T-helper 2 cell treated with Interferon-gamma antibody and Interleukin-4, amounts not matched to agents 5 μg/mL and 100 μg/mL, for 36 hours (primary cell): Measurements from ENCODE around the gene RNF182.

Experiments used
- DNase-seq: peaks from one replicate; pipeline ENCODE4 v3.0.0; 2021; ENCODE audit warnings: low spot score
- H3K27ac Mint-ChIP-seq: one replicate; pipeline ENCODE4 v1.8.0; 2021; ENCODE audit warnings: mild to moderate bottlenecking, mixed read lengths
- H3K27me3 Mint-ChIP-seq: one replicate; pipeline ENCODE4 v1.8.0; 2021; ENCODE audit warnings: low read depth, mixed read lengths
- H3K36me3 Mint-ChIP-seq: one replicate; pipeline ENCODE4 v1.8.0; 2021; ENCODE audit warnings: low read depth, mixed read lengths
- H3K4me1 Mint-ChIP-seq: one replicate; pipeline ENCODE4 v1.8.0; 2021; ENCODE audit warnings: low read depth, mixed read lengths
- H3K4me3 Mint-ChIP-seq: one replicate; pipeline ENCODE4 v1.8.0; 2022; ENCODE audit warnings: mild to moderate bottlenecking, moderate library complexity, mixed read lengths
- H3K9me3 Mint-ChIP-seq: one replicate; pipeline ENCODE4 v1.8.0; 2021; ENCODE audit warnings: mixed read lengths

RNF182 gene

DNA sequence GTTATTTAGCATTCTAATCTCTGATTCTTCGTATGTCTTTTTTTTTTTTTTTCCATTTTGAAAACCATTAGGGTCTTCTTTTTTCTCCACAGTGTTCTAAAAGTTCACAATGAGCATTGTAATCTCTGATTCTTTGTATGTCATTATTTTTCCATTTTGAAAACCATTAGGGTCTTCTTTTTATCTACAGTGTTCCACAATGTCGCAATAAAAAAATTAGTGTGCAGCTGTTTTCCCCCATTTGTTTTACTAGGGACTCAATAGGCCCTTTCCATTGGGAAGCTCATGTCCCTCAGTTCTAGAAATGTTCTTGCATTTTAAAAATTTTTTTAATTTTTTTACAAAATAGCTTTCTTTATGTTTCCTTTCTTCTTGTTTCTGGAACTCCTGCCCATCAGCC, 64.2 kb downstream of the RNF182 start:
- peaks cover 43% of the 10 kb centered on the region for H3K27me3 Mint-ChIP-seq
- no peak for DNase-seq

DNA sequence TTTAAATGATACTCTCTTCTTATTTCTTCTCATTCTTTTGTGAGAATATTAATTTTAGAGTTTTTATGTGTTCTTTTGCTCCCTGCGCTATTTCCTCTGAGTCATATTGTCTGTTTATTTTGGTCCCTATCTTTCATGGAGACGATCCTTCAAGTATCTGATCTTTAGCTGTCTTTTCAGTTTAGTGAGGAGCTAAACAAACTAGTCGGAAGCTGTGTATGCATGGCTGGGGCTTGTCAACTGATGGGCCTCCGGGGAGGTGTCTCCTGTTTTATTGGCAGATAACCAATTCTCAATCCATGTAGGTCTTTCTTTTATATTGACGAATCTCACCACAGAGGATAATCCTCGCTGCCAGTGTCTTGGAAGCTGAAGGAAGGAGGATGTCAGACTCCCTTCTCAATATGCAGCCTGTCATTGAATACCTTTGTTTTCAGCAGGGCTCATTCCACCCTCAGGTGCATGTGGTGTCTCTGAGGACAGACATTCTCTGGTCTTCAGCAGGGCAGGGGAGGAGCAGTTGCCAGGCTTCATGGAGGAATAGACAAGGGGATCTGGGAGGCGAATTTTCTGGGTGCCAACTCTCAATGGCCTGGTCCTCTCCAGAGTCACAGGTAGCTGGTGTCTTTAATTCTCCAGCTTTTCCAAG, 64.9 kb downstream of the RNF182 start:
- peaks cover 5% of the 10 kb centered on the region for H3K4me1 Mint-ChIP-seq
- H3K27ac Mint-ChIP-seq: no peak overlapping the region
- DNase-seq: no peak
- no peaks in the 10 kb centered on the region for H3K36me3 Mint-ChIP-seq
- H3K4me3 Mint-ChIP-seq: no peak overlapping the region
- peaks cover 43% of the 10 kb centered on the region for H3K27me3 Mint-ChIP-seq
- no peaks in the 10 kb centered on the region for H3K9me3 Mint-ChIP-seq

More for the DNA sequence above, 64.2 kb downstream of the RNF182 start:
- Mint-ChIP-seq H3K4me3 (no peak overlapping the region), H3K27ac (no peak overlapping the region), H3K9me3 (no peaks in the 10 kb centered on the region), H3K4me1 (peaks cover 5% of the 10 kb centered on the region), H3K36me3 (no peaks in the 10 kb centered on the region)

DNA sequence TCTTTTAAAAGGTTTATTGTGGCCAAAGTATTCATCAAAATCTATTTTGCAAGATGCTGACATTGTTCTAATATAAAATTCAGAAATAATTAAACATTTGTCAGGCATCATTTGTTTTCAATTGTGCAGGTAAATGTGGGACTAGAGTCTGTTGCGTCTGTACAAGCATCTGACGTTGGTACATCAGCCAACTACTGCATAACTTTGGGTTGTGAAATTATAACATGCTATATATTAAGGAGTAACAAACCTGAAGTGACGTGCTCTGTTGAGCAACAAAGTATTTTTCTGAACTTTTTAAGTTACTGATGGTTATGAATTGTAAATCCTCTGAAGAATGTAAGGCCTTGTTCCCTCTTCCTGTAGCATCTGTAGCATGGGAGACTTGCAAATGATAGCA, 66.0 kb downstream of the RNF182 start:
- DNase-seq: no peak
- Mint-ChIP-seq H3K36me3 (no peaks in the 10 kb centered on the region), H3K4me3 (no peak overlapping the region), H3K27ac (no peak overlapping the region), H3K9me3 (no peaks in the 10 kb centered on the region), H3K4me1 (peaks cover 5% of the 10 kb centered on the region), H3K27me3 (peaks cover 45% of the 10 kb centered on the region)

DNA sequence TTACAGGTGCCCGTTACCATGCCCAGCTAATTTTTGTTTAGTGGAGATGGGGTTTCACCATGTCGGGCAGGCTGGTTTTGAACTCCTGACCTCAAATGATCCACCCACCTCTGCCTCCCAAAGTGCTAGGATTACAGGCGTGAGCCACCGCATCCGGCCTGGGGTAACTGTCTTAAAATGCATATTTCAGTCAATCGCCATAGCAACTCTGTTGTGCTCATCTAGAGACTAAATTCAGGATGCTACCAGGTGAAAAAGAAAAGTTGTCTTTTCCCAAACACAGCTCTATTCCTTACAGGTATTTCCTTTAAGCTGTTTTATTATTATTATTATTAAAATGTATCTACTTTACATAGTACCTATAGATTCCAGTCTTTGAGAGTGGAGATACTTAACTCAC, 66.6 kb downstream of the RNF182 start:
- no peak overlapping the region for H3K27ac Mint-ChIP-seq
- DNase-seq: no peak
- no peak overlapping the region for H3K4me3 Mint-ChIP-seq
- peaks cover 5% of the 10 kb centered on the region for H3K4me1 Mint-ChIP-seq
- no peaks in the 10 kb centered on the region for H3K9me3 Mint-ChIP-seq
- no peaks in the 10 kb centered on the region for H3K36me3 Mint-ChIP-seq
- H3K27me3 Mint-ChIP-seq: peaks cover 42% of the 10 kb centered on the region

DNA sequence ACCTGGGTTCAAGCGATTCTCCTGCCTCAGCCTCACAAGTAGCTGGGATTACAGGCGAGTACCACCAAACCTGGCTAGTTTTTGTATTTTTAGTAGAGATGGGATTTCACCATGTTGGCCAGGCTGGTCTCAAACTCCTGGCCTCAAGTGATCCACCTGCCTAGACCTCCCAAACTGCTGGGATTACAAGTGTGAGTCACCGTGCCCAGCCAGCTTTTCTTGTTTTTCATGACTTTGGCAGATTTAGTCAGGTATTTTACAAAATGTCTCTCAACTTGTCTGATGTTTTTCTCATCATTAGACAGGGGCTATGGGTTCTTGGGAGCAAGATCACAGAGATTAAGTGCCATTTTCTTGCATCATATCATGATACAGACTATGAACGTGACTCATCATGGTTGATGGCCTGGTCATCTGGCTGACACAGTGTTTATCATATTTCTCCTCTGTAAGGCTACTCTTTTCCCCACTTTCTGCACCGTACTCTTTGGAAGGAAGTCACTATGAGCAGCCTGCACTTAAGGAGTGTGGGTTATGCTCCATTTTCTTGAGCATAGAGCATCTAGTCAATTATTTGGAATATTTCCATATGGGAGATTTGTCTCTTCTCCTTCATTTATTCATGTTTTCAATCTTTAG, 67.8 kb downstream of the RNF182 start:
- H3K4me1 Mint-ChIP-seq: peaks cover 5% of the 10 kb centered on the region
- H3K9me3 Mint-ChIP-seq: no peaks in the 10 kb centered on the region
- no peak overlapping the region for H3K4me3 Mint-ChIP-seq
- no peaks in the 10 kb centered on the region for H3K36me3 Mint-ChIP-seq
- H3K27me3 Mint-ChIP-seq: peaks cover 34% of the 10 kb centered on the region
- no peak for DNase-seq
- H3K27ac Mint-ChIP-seq: no peak overlapping the region

DNA sequence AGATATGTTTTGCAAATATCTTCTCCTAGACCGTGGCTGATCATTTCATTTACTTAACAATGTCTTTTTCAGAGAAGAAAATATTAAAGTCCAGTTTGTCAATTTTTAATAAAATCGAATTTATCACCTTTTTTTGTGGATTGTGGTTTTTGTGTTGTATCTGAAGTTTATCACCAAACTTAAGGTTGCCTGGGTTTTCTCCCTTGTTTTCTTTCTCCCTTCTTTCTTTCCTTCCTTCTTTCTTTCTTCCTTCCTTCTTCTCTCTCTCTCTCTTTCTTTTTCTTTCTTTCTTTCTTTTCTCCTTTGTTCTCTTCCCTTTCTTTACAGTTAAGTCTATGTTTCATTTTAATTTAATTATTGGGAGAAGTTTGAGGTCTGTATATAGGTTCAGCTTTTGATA, 68.7 kb downstream of the RNF182 start:
- Mint-ChIP-seq H3K27ac (no peak overlapping the region), H3K27me3 (peaks cover 32% of the 10 kb centered on the region), H3K4me1 (peaks cover 5% of the 10 kb centered on the region)

DNA sequence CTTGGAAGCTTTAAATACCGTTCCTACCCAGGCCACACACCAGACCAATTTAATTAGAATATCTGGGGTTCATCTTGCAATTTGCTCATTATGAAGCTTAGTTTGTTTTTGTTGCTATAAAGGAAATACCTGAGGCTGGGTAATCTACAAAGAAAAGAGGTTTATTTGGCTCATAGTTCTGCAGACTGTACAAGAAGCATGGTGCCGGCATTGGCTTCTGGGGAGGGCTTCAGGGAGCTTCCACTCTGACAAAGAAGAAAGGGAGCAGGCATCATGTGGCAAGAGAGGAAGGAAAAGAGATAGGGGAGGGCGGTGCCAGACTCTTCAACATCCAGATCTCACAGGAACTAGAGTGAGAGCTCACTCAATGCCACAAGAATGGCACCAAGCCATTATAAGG, 73.6 kb downstream of the RNF182 start:
- Mint-ChIP-seq H3K27ac (no peak overlapping the region), H3K9me3 (no peaks in the 10 kb centered on the region), H3K27me3 (peaks cover 21% of the 10 kb centered on the region)

More for the DNA sequence above, 68.7 kb downstream of the RNF182 start:
- no peaks in the 10 kb centered on the region for H3K36me3 Mint-ChIP-seq
- no peaks in the 10 kb centered on the region for H3K9me3 Mint-ChIP-seq
- no peak overlapping the region for H3K4me3 Mint-ChIP-seq
- no peak for DNase-seq

DNA sequence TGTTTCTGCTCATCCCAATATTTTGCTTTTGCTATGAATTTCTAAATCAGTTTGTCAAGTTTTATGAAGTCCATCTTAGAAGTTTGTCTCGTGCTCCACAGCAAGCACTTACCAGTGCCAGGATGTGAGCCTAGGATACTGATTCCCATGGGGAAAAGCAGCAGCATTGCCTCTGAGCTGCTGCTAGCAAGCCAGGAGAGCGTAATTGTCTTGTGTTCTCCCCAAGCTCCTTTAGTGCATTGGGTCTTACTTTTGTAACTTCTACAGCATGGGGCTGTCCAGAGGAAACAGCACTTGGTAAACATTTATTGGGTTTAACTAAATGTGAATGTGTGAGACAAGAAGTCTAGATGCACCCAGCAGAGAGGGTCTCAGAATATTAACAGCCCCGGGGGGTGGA, 76.1 kb downstream of the RNF182 start:
- Mint-ChIP-seq H3K4me3 (no peak overlapping the region), H3K4me1 (no peaks in the 10 kb centered on the region), H3K9me3 (no peaks in the 10 kb centered on the region), H3K36me3 (no peaks in the 10 kb centered on the region), H3K27me3 (peaks cover 10% of the 10 kb centered on the region), H3K27ac (no peak overlapping the region)
- no peak for DNase-seq

More for the DNA sequence above, 73.6 kb downstream of the RNF182 start:
- no peak overlapping the region for H3K4me3 Mint-ChIP-seq
- no peaks in the 10 kb centered on the region for H3K4me1 Mint-ChIP-seq
- H3K36me3 Mint-ChIP-seq: no peaks in the 10 kb centered on the region
- no peak for DNase-seq

DNA sequence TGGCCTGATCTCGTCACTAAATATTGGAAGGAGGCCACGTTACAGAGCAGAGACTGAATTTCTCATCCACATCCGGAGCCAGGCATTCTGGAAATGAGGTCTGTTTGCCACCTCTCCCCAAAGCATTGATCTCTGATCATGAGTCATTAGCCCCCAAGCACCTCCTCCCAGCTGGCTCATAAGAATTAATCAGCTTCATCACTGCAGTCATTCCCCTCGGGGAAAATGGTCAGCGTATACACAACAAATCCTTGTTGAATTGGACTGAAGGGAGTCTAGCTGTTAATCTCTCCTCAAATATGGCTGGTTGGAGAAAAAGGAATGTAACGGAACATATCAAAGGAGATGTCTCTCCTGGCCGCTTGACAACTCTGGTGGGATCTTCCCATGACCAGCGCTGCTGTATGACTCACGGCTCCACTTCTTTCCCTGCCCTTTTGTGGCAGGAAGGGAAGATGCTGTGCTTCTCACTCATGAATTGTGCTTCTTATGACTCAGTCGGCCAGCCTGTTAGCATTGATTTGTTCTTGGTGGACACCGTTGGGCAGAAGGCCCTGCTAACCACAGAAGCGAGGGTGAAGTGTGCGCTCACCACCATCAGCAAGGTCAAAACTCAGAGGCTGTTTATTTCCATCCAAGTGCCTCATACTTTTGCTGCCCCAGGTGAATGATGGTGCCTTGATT, 76.7 kb downstream of the RNF182 start:
- DNase-seq: no peak
- Mint-ChIP-seq H3K36me3 (no peaks in the 10 kb centered on the region), H3K27me3 (peaks cover 10% of the 10 kb centered on the region), H3K9me3 (no peaks in the 10 kb centered on the region), H3K4me1 (no peaks in the 10 kb centered on the region), H3K4me3 (no peak overlapping the region), H3K27ac (no peak overlapping the region)

DNA sequence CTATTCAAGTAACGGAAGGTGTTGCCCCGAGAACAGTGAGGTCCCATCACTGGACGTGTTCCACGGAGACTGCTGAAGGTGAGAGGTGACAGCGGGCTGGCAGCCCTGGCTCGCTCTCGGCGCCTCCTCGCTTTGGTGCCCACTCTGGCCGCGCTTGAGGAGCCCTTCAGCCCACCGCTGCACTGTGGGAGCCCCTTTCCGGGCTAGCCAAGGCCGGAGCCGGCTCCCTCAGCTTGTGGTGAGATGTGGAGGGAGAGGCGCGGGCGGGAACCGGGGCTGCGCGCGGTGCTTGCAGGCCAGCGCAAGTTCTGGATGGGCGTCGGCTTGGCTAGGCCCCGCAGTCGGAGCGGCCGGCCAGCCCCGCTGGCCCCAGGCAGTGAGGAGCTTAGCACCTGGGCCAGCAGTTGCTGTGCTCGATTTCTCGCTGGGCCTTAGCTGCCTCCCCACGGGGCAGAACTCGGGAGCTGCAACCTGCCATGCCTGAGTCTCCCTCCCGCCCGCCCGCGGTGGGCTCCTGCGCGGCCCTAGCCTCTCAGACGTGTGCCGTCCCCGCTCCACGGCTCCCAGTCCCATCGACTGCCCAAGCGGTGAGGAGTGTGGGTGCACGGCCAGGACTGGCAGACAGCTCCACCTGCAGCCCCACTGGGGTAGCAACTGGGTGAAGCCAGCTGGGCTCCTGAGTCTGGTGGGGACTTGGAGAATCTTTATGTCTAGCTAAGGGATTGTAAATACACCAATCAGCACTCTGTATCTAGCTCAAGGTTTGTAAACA, 77.6 kb downstream of the RNF182 start:
- H3K36me3 Mint-ChIP-seq: no peaks in the 10 kb centered on the region
- no peak overlapping the region for H3K27ac Mint-ChIP-seq
- H3K4me1 Mint-ChIP-seq: no peaks in the 10 kb centered on the region
- no peak for DNase-seq
- no peaks in the 10 kb centered on the region for H3K9me3 Mint-ChIP-seq
- H3K27me3 Mint-ChIP-seq: peaks cover 14% of the 10 kb centered on the region
- no peak overlapping the region for H3K4me3 Mint-ChIP-seq

DNA sequence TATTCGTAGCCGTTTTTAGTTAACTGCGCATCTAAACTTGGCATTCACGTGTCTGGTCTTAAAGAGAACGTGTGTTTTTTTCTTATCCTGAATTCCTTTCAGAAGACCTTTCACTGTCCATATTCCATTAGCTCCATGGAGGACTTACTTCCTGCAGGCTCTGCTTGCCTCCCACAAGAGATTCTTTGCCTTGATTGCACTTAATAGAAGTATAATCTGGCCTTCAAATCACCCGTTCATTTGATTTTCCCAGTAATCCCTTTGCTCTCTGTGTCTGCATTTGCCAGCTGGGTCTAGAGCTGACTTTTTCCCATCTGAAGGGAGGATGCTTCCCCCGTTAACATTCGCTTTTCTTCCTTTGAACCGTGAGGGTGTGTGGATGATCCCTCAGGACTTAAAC, 79.5 kb downstream of the RNF182 start:
- H3K27ac Mint-ChIP-seq: no peak overlapping the region
- H3K27me3 Mint-ChIP-seq: peaks cover 8% of the 10 kb centered on the region
- no peaks in the 10 kb centered on the region for H3K4me1 Mint-ChIP-seq

DNA sequence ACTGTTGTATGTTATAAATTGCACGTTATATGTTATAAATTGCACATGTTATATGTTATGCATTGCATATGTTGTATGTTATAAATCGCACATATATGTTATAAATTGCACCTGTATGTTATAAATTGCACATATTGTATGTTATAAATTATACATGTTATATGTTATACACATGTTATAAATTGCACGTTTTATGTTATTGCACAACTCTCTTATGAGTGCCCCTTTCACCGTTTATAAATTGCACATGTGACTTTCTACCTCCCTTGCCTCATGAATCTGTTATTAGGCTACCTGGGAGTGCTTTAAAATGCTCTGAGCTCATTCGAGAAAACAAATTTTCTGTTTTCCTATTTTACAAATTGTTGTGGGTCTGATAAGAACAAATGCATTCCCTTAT, 84.1 kb downstream of the RNF182 start:
- H3K4me3 Mint-ChIP-seq: no peak overlapping the region
- DNase-seq: no peak
- H3K27ac Mint-ChIP-seq: no peak overlapping the region
- no peaks in the 10 kb centered on the region for H3K9me3 Mint-ChIP-seq
- no peaks in the 10 kb centered on the region for H3K4me1 Mint-ChIP-seq
- peaks cover 16% of the 10 kb centered on the region for H3K27me3 Mint-ChIP-seq
- H3K36me3 Mint-ChIP-seq: no peaks in the 10 kb centered on the region

More for the DNA sequence above, 79.5 kb downstream of the RNF182 start:
- no peaks in the 10 kb centered on the region for H3K36me3 Mint-ChIP-seq
- no peaks in the 10 kb centered on the region for H3K9me3 Mint-ChIP-seq
- no peak for DNase-seq
- H3K4me3 Mint-ChIP-seq: no peak overlapping the region

DNA sequence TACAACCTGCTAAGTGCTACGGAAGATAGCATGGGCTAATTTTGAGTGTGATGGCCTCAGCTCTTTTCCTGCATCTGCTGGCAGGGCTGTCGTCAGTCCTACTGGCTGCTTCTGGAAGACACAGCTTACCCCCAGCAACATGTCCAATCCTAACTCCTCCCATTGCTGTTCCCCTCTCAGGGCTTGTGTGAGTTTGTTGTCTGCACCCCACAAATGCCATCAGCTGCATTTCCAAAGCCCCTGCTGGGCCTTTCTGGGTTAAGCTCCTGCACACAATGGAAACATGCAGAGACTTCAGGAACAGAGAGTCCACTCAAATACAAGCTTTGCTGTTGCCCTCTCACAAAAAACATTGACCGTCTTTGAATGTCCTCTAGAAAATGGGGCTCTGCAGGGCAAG, 84.7 kb downstream of the RNF182 start:
- Mint-ChIP-seq H3K4me3 (no peak overlapping the region), H3K36me3 (no peaks in the 10 kb centered on the region), H3K27ac (no peak overlapping the region), H3K4me1 (no peaks in the 10 kb centered on the region), H3K9me3 (no peaks in the 10 kb centered on the region), H3K27me3 (peaks cover 16% of the 10 kb centered on the region)
- no peak for DNase-seq

DNA sequence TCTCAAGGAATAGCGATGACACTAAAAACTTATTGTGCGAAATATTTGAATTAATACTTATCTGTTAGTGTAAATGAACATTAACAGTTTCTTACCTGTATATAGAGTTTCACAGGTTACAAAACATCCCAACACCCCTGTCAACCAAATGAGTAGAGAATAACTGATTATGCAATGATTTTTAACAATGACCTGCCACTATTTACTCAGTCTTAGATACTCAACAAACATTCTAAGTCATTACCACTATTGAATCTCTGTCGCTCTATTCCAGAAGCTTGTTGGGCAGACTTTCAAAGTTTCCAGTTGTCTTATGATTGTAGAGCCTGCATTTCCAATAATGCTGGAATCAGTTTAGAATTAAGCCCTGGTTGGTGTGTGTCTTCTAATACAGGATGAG, 85.5 kb downstream of the RNF182 start:
- Mint-ChIP-seq H3K4me1 (no peaks in the 10 kb centered on the region), H3K27me3 (peaks cover 19% of the 10 kb centered on the region)

More for the DNA sequence above, 85.5 kb downstream of the RNF182 start:
- Mint-ChIP-seq H3K9me3 (no peaks in the 10 kb centered on the region), H3K27ac (no peak overlapping the region), H3K36me3 (no peaks in the 10 kb centered on the region), H3K4me3 (no peak overlapping the region)
- no peak for DNase-seq
